ENCODE results near the gene ZFP36L1. TPM values are rescaled to one million over a fixed set of nuclear protein-coding genes. Genes with fewer than 3 reads are reported as not detected.

ZFP36L1 gene
- total and polyA plus RNA-seq, 9 of the 15 experiments (the other 6 are each of a cell fraction or from before 2014, with no cell fraction given), result 1.3 to 26.6 (median 3.7) TPM

DNA sequence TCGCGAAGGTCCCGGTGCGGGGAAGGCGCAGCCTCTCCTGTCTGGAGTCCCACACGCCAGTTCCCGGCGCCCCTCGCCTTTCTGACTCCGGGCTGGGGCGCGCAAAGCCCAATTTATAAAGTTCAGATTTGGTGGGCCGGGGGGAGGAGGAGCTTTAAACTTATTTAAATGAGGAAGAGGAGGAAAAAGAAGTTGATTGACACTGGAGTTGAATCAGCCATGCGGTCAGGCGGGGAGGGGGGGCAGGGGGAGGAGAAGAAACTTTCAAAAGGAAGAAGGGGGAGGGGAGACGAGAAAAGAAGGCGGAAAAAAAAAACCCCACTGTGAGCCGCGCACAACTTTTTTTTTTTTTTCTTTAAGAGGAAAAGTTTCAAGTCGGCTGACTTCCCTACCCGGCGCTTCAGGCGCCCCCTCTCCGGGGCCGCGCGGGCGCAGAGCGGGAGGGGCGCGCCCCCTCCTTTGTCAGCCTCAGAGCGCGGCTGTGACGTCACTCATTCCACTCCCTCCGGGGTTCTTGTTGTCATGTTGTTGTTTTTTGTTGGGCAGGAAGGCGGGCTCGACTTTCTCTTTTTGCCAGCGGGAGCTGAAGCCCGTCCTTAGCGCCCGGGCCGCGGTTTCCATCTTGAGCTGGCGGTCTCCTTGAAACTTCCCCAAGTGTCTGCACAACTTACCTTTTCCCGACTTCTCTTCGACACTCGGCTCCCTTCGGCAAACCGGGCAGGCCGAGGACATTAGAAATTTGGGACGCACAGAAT is at the start of gene ZFP36L1 (continued):
- TF ChIP-seq GTF2B (IDR thresholded peaks at IDR 0.05; ENCODE audit: extremely low read depth, insufficient read length) (no peak), ZNF354B (CRISPR knock-in tag; IDR thresholded peaks at IDR 0.05) (no peak), SNRNP70 (optimal IDR thresholded peaks at IDR 0.05; ENCODE audit: low read depth, low read length) (no peak), ZNF239 (CRISPR knock-in tag; IDR thresholded peaks at IDR 0.05) (no peak), ZNF408 (CRISPR knock-in tag; IDR thresholded peaks at IDR 0.05; ENCODE audit: low read depth) (no peak), ZNF124 (CRISPR knock-in tag; IDR thresholded peaks at IDR 0.05) (no peak), NELFE (IDR thresholded peaks at IDR 0.05; ENCODE audit: insufficient read depth, insufficient read length) (no peak), ZNF57 (CRISPR knock-in tag; IDR thresholded peaks at IDR 0.05) (no peak), SMAD3 (CRISPR knock-in tag; conservative IDR thresholded peaks at IDR 0.05) (no peak), RBBP5 (IDR thresholded peaks at IDR 0.05; ENCODE audit: borderline replicate concordance, insufficient read depth, low read length, poor library complexity, severe bottlenecking) (peak; percentile 39), TAF1 (IDR thresholded peaks at IDR 0.05; ENCODE audit: control insufficient read depth, extremely low read depth, insufficient read depth, low read length, severe bottlenecking) (peak; percentile 65), ZBED1 (IDR thresholded peaks at IDR 0.05) (no peak), STAT6 (CRISPR knock-in tag; IDR thresholded peaks at IDR 0.05) (no peak), EGR1 (conservative IDR thresholded peaks at IDR 0.05) (peak; percentile 73), ZNF3 (CRISPR knock-in tag; IDR thresholded peaks at IDR 0.05) (no peak), SRSF3 (IDR thresholded peaks at IDR 0.05; ENCODE audit: insufficient read depth, low read length) (no peak), STAG1 (CRISPR knock-in tag; IDR thresholded peaks at IDR 0.05; ENCODE audit: borderline replicate concordance) (no peak), ZNF134 (CRISPR knock-in tag; conservative IDR thresholded peaks at IDR 0.05) (no peak), HES1 (IDR thresholded peaks at IDR 0.05; ENCODE audit: low read depth) (no peak), NFYB (IDR thresholded peaks at IDR 0.05; ENCODE audit: extremely low read depth, insufficient read length) (no peak)
- TF ChIP-seq, protein P1, sequence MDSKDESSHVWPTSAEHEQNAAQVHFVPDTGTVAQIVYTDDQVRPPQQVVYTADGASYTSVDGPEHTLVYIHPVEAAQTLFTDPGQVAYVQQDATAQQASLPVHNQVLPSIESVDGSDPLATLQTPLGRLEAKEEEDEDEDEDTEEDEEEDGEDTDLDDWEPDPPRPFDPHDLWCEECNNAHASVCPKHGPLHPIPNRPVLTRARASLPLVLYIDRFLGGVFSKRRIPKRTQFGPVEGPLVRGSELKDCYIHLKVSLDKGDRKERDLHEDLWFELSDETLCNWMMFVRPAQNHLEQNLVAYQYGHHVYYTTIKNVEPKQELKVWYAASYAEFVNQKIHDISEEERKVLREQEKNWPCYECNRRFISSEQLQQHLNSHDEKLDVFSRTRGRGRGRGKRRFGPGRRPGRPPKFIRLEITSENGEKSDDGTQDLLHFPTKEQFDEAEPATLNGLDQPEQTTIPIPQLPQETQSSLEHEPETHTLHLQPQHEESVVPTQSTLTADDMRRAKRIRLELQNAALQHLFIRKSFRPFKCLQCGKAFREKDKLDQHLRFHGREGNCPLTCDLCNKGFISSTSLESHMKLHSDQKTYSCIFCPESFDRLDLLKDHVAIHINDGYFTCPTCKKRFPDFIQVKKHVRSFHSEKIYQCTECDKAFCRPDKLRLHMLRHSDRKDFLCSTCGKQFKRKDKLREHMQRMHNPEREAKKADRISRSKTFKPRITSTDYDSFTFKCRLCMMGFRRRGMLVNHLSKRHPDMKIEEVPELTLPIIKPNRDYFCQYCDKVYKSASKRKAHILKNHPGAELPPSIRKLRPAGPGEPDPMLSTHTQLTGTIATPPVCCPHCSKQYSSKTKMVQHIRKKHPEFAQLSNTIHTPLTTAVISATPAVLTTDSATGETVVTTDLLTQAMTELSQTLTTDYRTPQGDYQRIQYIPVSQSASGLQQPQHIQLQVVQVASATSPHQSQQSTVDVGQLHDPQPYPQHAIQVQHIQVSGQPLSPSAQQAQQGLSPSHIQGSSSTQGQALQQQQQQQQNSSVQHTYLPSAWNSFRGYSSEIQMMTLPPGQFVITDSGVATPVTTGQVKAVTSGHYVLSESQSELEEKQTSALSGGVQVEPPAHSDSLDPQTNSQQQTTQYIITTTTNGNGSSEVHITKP (IDR thresholded peaks at IDR 0.05; ENCODE audit: partially characterized antibody), result peak; percentile 98
